Lower leg skin (tissue), 4 donors: ENCODE results near the gene KRTAP4-11. TPM values are rescaled to one million over a fixed set of nuclear protein-coding genes. Genes with fewer than 3 reads are reported as not detected.
"Not testable (repeated sequence)": the region's sequence is repeated elsewhere in the genome, so short reads cannot be mapped to it uniquely, and the experiment has no call there.

Experiments
- DNase-seq, 2 donors: peaks; one replicate each; pipeline ENCODE4 v3.0.0-alpha.2; 2019; ENCODE audit warnings: low spot score in 2 of 2
- H3K4me3 ChIP-seq: fragments of 200-600 bp; sonication (generic); 2 replicates; pipeline ENCODE4 v1.5.1; 2017; ENCODE audit warnings: mild to moderate bottlenecking, low read depth; ENCODE audit not compliant: poor library complexity, severe bottlenecking
- POLR2A ChIP-seq, 2 donors: fragments of 450-650 bp; IDR thresholded peaks; one replicate each; pipeline ENCODE4 v1.6.1; 2016 to 2017; ENCODE audit warnings: antibody characterized with exemption in 2 of 2, mild to moderate bottlenecking in 1 of 2, moderate library complexity in 1 of 2
- WGBS, 2 donors: methylation state at CpG; one replicate each; pipeline ENCODE4 v1.1.5; 2018; 5-methylcytosine and 5-hydroxymethylcytosine counted together
- intact Hi-C: fragments of 100-400 bp; cut with DNase I; formaldehyde crosslinking; loops from one replicate; pipeline ENCODE4 v1.15.0; 2023; ENCODE audit warnings: low total_unique reads
- total RNA-seq, 4 donors: library from RNA; depleted of rRNA; stranded (reverse); fragments of >200 nt; gene quantifications; one replicate each; pipeline ENCODE4 v1.1.0, GENCODE V29; 2016
- TF ChIP-seq, protein P1 (sequence below), 3 donors: fragments of 450-650 bp; IDR thresholded peaks; one replicate each; pipeline ENCODE4 v1.5.1; 2016; ENCODE audit warnings: antibody characterized with exemption in 3 of 3, mild to moderate bottlenecking in 3 of 3, moderate library complexity in 2 of 3

Gene KRTAP4-11
- total RNA-seq, 4 donors from 2014 or later = 0.89 to 20.6 TPM; not detected in 2

DNA sequence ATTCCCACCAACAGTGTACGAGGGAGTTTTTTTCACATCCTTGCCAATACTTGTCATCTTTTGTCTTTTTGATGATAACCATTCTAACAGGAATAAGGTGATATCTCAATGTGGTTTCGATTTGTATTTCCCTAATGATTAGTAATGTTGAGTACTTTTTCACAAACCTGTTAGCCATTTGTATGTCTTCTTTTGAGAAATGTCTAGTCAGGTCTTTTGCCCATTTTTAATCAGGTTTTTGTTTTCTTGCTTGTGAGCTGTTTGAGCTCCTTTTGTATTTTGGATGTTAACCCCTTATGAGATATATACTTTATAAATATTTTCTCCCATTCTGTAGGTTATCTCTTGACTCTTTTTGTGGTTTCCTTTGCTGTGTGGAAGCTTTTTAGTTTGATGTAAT lies 33.4 kb upstream of the KRTAP4-11 start:
- intact Hi-C loops = no loop called here
- H3K4me3 ChIP-seq = no peak overlapping the region
- DNase-seq = no peak
- WGBS, 2 donors = 57 to 63% methylated on average over 2 of the region's 2 CpGs
- TF ChIP-seq, protein P1, sequence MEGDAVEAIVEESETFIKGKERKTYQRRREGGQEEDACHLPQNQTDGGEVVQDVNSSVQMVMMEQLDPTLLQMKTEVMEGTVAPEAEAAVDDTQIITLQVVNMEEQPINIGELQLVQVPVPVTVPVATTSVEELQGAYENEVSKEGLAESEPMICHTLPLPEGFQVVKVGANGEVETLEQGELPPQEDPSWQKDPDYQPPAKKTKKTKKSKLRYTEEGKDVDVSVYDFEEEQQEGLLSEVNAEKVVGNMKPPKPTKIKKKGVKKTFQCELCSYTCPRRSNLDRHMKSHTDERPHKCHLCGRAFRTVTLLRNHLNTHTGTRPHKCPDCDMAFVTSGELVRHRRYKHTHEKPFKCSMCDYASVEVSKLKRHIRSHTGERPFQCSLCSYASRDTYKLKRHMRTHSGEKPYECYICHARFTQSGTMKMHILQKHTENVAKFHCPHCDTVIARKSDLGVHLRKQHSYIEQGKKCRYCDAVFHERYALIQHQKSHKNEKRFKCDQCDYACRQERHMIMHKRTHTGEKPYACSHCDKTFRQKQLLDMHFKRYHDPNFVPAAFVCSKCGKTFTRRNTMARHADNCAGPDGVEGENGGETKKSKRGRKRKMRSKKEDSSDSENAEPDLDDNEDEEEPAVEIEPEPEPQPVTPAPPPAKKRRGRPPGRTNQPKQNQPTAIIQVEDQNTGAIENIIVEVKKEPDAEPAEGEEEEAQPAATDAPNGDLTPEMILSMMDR (IDR thresholded peaks at IDR 0.05) = no peak
- TF ChIP-seq POLR2A (IDR thresholded peaks at IDR 0.05) = no peak

GRCh38 chr17:41150026-41150425 lies 31.9 kb upstream of the KRTAP4-11 start:
- intact Hi-C loops = no loop called here
- 86 to 87% methylated on average over 4 of the region's 4 CpGs for WGBS, 2 donors
- DNase-seq = no peak
- TF ChIP-seq, protein P1 (IDR thresholded peaks at IDR 0.05) = no peak
- no peak for TF ChIP-seq POLR2A (IDR thresholded peaks at IDR 0.05)
- no peak overlapping the region for H3K4me3 ChIP-seq

GRCh38 chr17:41149652-41149985 lies 31.4 kb upstream of the KRTAP4-11 start, which contains the start of gene KRTAP4-5:
KRTAP4-5 (minus strand) TSS chr17:41149825; CDS start chr17:41149767, 58 bp downstream.
- H3K4me3 ChIP-seq = no peak within 1 kb of the TSS
- DNase-seq = no peak
- WGBS, 2 donors = 44 to 50% methylated on average over 2 of the region's 2 CpGs
- intact Hi-C loops = no loop called here
- TF ChIP-seq, protein P1 (IDR thresholded peaks at IDR 0.05) = no peak
- no peak for TF ChIP-seq POLR2A (IDR thresholded peaks at IDR 0.05)

DNA sequence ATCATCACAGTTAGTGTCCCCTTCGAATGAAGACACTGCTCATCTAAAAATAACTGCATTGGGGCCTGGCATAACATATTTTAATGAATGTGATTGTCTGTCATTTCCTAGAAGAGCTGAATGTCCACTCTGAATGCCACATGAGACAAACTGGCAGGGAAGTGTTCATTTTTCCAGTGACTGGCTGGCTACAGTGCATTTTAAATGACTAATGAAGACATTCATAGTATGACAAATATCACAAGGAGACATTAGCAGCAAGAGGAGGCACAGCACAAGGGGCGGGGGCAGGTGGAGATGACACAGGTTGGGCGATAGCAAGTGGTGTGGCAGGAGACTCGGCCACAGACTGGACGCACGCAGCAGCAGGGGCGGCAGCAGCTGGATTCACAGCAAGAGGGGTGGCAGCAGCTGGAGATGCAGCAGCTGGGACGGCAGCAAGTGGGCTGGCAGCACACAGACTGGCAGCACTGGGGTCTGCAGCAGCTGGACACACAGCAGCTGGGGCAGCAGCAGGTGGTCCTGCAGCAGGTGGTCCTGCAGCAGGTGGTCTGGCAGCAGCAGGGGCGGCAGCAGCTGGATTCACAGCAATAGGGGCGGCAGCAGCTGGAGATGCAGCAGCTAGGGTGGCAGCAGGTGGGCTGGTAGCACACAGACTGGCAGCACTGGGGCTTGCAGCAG lies 30.9 kb upstream of the KRTAP4-11 start:
- H3K4me3 ChIP-seq, DNase-seq, intact Hi-C loops: not testable (repeated sequence)
- WGBS, 2 donors = 86 to 88% methylated on average over 10 of the region's 10 CpGs

GRCh38 chr17:41147531-41148204 lies 29.5 kb upstream of the KRTAP4-11 start:
- WGBS, 2 donors = 66 to 93% methylated on average over 2 of the region's 2 CpGs
- no peak for TF ChIP-seq POLR2A (IDR thresholded peaks at IDR 0.05)
- TF ChIP-seq, protein P1 (IDR thresholded peaks at IDR 0.05) = no peak
- H3K4me3 ChIP-seq = no peak overlapping the region
- DNase-seq = no peak
- intact Hi-C loops = no loop called here

GRCh38 chr17:41145261-41145660 lies 27.1 kb upstream of the KRTAP4-11 start:
- TF ChIP-seq POLR2A (IDR thresholded peaks at IDR 0.05) = no peak
- TF ChIP-seq, protein P1 (IDR thresholded peaks at IDR 0.05) = no peak
- H3K4me3 ChIP-seq = no peak overlapping the region
- 73 to 79% methylated on average over 2 of the region's 2 CpGs for WGBS, 2 donors
- DNase-seq = no peak
- intact Hi-C loops = no loop called here
